Measurements from ENCODE around the gene ZDHHC17.

ZDHHC17 gene

GRCh38 chr12:76896274-76896673 is 132.4 kb downstream of the ZDHHC17 start:
- H3K27me3 ChIP-seq (replicated peaks; ENCODE audit: control insufficient read depth, insufficient read depth, low read length) = no peaks in the 10 kb centered on the region
- H3K4me3 ChIP-seq (replicated peaks; ENCODE audit: low read depth, low read length) = no peak overlapping the region
- TF ChIP-seq CTCF (IDR thresholded peaks at IDR 0.05; ENCODE audit: insufficient read depth, low read length, poor library complexity, severe bottlenecking) = no peak
- no peak for DNase-seq (ENCODE audit: extremely low read depth, insufficient read length)
- H3K36me3 ChIP-seq (ENCODE audit: control insufficient read depth, insufficient read depth, low read length) = no peaks in the 10 kb centered on the region

DNA sequence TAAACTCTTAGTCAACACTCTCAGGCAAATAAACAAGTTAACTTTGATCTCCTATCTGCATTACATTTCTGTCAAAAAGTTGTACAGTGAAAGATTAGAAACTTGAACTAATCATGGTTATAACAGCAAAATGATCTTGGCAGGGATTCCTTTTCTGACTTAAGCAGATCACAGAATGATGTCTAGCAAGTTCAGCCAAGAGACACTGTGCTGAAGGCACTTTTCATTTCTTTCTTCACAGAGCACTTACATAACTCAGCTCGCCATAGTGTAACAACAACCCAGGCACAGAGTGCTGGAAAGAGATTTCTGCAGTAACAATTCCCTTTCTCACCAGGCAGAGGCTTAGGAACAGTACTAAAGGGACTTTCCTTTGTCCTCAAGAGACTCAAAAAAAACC is 134.5 kb downstream of the ZDHHC17 start:
- H3K27me3 ChIP-seq (replicated peaks; ENCODE audit: control insufficient read depth, insufficient read depth, low read length) = no peaks in the 10 kb centered on the region
- TF ChIP-seq CTCF (IDR thresholded peaks at IDR 0.05; ENCODE audit: insufficient read depth, low read length, poor library complexity, severe bottlenecking) = no peak
- no peak for DNase-seq (ENCODE audit: extremely low read depth, insufficient read length)
- H3K36me3 ChIP-seq (ENCODE audit: control insufficient read depth, insufficient read depth, low read length) = no peaks in the 10 kb centered on the region
- H3K4me3 ChIP-seq (replicated peaks; ENCODE audit: low read depth, low read length) = no peak overlapping the region

DNA sequence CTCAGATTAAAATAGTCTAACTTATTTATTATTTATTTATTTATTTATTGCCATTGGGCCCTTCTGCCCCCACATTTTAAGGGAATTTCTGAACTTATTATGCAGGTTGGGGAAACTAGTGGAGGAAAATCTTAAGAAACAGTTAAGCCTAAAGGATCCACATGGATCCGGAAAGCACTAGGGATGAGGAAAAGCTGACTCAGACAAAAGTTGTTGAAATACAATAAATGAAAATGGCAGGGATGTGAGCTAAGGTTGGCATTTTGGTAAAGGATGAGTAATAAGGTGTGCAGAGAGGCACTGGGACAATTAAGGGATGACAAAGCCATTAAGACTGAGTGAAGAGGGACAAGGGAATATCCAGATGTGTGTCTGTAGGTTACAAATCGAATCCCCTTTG is 135.6 kb downstream of the ZDHHC17 start:
- Histone ChIP-seq H3K4me3 (replicated peaks; ENCODE audit: low read depth, low read length) (no peak overlapping the region), H3K27me3 (replicated peaks; ENCODE audit: control insufficient read depth, insufficient read depth, low read length) (no peaks in the 10 kb centered on the region), H3K36me3 (ENCODE audit: control insufficient read depth, insufficient read depth, low read length) (no peaks in the 10 kb centered on the region)
- DNase-seq (ENCODE audit: extremely low read depth, insufficient read length) = no peak
- no peak for TF ChIP-seq CTCF (IDR thresholded peaks at IDR 0.05; ENCODE audit: insufficient read depth, low read length, poor library complexity, severe bottlenecking)

- Histone ChIP-seq H3K4me3 (replicated peaks; ENCODE audit: low read depth, low read length) (no peak overlapping the region), H3K36me3 (ENCODE audit: control insufficient read depth, insufficient read depth, low read length) (no peaks in the 10 kb centered on the region), H3K27me3 (replicated peaks; ENCODE audit: control insufficient read depth, insufficient read depth, low read length) (no peaks in the 10 kb centered on the region)
- no peak for DNase-seq (ENCODE audit: extremely low read depth, insufficient read length)
- no peak for TF ChIP-seq CTCF (IDR thresholded peaks at IDR 0.05; ENCODE audit: insufficient read depth, low read length, poor library complexity, severe bottlenecking)
Measured at GRCh38 chr12:76901628-76902380, 137.9 kb downstream of the ZDHHC17 start.

All from GM06990 (cell line).